Endothelial cell of umbilical vein (primary cell): Measurements from ENCODE around the gene PRKG1. TPM values are rescaled to one million over a fixed set of nuclear protein-coding genes. Genes with fewer than 3 reads are reported as not detected.

Experiments
- BruUV-seq: library from RNA; stranded (reverse); fragments of 400-500 nt; replicated peaks from 2 replicates; lab custom pipeline; 2021; lab: Mats Ljungman, UMichigan
- CTCF ChIA-PET: fragments of 300-600, 350-600 bp; sonication (Branson Sonifier 250); formaldehyde crosslinking; loops from one replicate; lab custom pipeline; 2021; ENCODE audit warnings: antibody characterized with exemption, inconsistent platforms; lab: Charles Lee
- POLR2A ChIA-PET: fragments of 300-600, 350-600 bp; sonication (Branson Sonifier 250); formaldehyde crosslinking; loops from one replicate; lab custom pipeline; 2021; ENCODE audit warnings: antibody characterized with exemption, inconsistent platforms; lab: Charles Lee
- DNase-seq: peaks from one replicate; pipeline ENCODE4 v3.0.0-alpha.2; 2011; ENCODE audit warnings: low read depth, low spot score
- FAIRE-seq: peaks from 2 replicates; lab custom pipeline; 2011; peaks lifted over from hg19 to GRCh38; lab: Jason Lieb, UNC
- H2AFZ ChIP-seq: 2 replicates; pipeline ENCODE4 v1.6.0; 2012; ENCODE audit warnings: low read depth, low read length, control low read depth, inconsistent platforms
- H3K27ac ChIP-seq: 2 replicates; pipeline ENCODE4 v1.5.1; 2011; ENCODE audit warnings: low read depth, mild to moderate bottlenecking, control low read depth, low read length, moderate library complexity; ENCODE audit not compliant: insufficient read depth
- H3K27me3 ChIP-seq, 2 experiments: 2 replicates each; pipeline versions ENCODE4 v1.6.0 to v1.6.1; 2011; ENCODE audit warnings: low read length in 2 of 2, mixed read lengths in 1 of 2; ENCODE audit not compliant: control insufficient read depth in 2 of 2, insufficient read depth in 2 of 2
- H3K36me3 ChIP-seq, 2 experiments: 2 replicates in 1 of 2; 3 replicates in 1 of 2; pipeline ENCODE4 v1.5.1; 2011; ENCODE audit warnings: low read length in 2 of 2, mild to moderate bottlenecking in 1 of 2, moderate library complexity in 1 of 2; ENCODE audit not compliant: control insufficient read depth in 2 of 2, insufficient read depth in 2 of 2; ENCODE audit errors: extremely low read depth in 1 of 2
- H3K4me1 ChIP-seq: 3 replicates; pipeline ENCODE4 v1.5.1; 2011; ENCODE audit warnings: mild to moderate bottlenecking, low read length; ENCODE audit not compliant: control insufficient read depth, insufficient read depth; ENCODE audit errors: extremely low read depth
- H3K4me2 ChIP-seq: 2 replicates; pipeline ENCODE4 v1.6.1; 2011; ENCODE audit warnings: low read length, control low read depth, mixed read lengths; ENCODE audit not compliant: insufficient read depth
- H3K4me3 ChIP-seq, 3 experiments: fragments of 200-600 bp in 1 of 3; sonication (generic), shearing (Covaris generic) in 1 of 3; replicated peaks in 1 of 3; 2 replicates each; pipeline ENCODE4 v1.5.1; 2011 to 2016; ENCODE audit warnings: control low read depth in 3 of 3, low read length in 3 of 3, mild to moderate bottlenecking in 2 of 3, inconsistent platforms in 1 of 3, low read depth in 1 of 3, moderate library complexity in 1 of 3; ENCODE audit not compliant: insufficient read depth in 1 of 3
- H3K79me2 ChIP-seq: 2 replicates; pipeline ENCODE4 v1.6.0; 2012; ENCODE audit warnings: low read length, inconsistent platforms; ENCODE audit not compliant: control insufficient read depth, insufficient read depth
- H3K9ac ChIP-seq: replicated peaks from 2 replicates; pipeline ENCODE3; 2011; ENCODE audit warnings: low read length, control low read depth; ENCODE audit not compliant: insufficient read depth; ENCODE audit errors: extremely low read depth
- H3K9me1 ChIP-seq: replicated peaks from 3 replicates; pipeline ENCODE4 v1.6.0; 2011; ENCODE audit warnings: mild to moderate bottlenecking, low read length; ENCODE audit not compliant: control insufficient read depth, insufficient read depth; ENCODE audit errors: extremely low read depth
- H3K9me3 ChIP-seq: replicated peaks from 2 replicates; pipeline ENCODE4 v1.5.1; 2012; ENCODE audit warnings: low read length, inconsistent platforms; ENCODE audit not compliant: control insufficient read depth, insufficient read depth
- H4K20me1 ChIP-seq: replicated peaks from 2 replicates; pipeline ENCODE3; 2011; ENCODE audit warnings: mild to moderate bottlenecking, low read length; ENCODE audit not compliant: control insufficient read depth, insufficient read depth; ENCODE audit errors: extremely low read depth
- EZH2 ChIP-seq: IDR thresholded peaks from 2 replicates; pipeline ENCODE4 v1.6.1; 2012; ENCODE audit warnings: borderline replicate concordance, low read depth, mild to moderate bottlenecking, moderate library complexity, low read length, inconsistent platforms; ENCODE audit not compliant: severe bottlenecking
- FOS ChIP-seq: IDR thresholded peaks from 2 replicates; pipeline ENCODE4 v1.6.1; 2011; ENCODE audit warnings: mild to moderate bottlenecking, low read length, moderate library complexity, borderline replicate concordance; ENCODE audit not compliant: insufficient read depth
- GATA2 ChIP-seq: IDR thresholded peaks from 2 replicates; pipeline ENCODE4 v1.7.0; 2011; ENCODE audit warnings: low read depth, mild to moderate bottlenecking, moderate library complexity, mixed read lengths, low read length; ENCODE audit not compliant: insufficient read length, insufficient read depth
- JUN ChIP-seq: IDR thresholded peaks from 2 replicates; pipeline ENCODE4 v1.6.1; 2011; ENCODE audit warnings: borderline replicate concordance, low read depth; ENCODE audit not compliant: insufficient read length, insufficient read depth
- MYC ChIP-seq: IDR thresholded peaks from one replicate; pipeline ENCODE4 v1.6.1; 2011; ENCODE audit warnings: mild to moderate bottlenecking, low read depth, low read length
- POLR2A ChIP-seq: IDR thresholded peaks from 2 replicates; pipeline ENCODE4 v1.6.1; 2012; ENCODE audit warnings: low read depth, mild to moderate bottlenecking, control low read depth, low read length
- POLR2AphosphoS5 ChIP-seq: IDR thresholded peaks from 2 replicates; pipeline ENCODE4 v1.6.1; 2012; ENCODE audit warnings: low read depth, mild to moderate bottlenecking, control low read depth, low read length, moderate library complexity; ENCODE audit not compliant: insufficient read depth
- dilution Hi-C: fragments of 300-500 bp; cut with MboI; formaldehyde crosslinking; loops from one replicate; pipeline ENCODE4 v1.15.0; 2019; ENCODE audit warnings: low sequenced_read_pairs; ENCODE audit not compliant: extremely low pct_ligation_motif_present
- intact Hi-C: fragments of 100-400 bp; cut with micrococcal nuclease; formaldehyde crosslinking; loops from one replicate; pipeline ENCODE4 v1.10.0; 2022
- polyA plus RNA-seq, 4 experiments: library from polyadenylated mRNA; depleted of rRNA in 3 of 4; stranded (reverse) in 3 of 4; unstranded in 1 of 4; fragments of >200 nt; gene quantifications; 2 replicates each; pipeline versions ENCODE4 v1.2.1 to v1.2.3, GENCODE V29; 2011 to 2012; ENCODE audit warnings: missing spikeins in 1 of 4
- total RNA-seq: library from RNA; stranded (reverse); gene quantifications from 2 replicates; pipeline ENCODE4 v1.2.3, GENCODE V29; 2021
- TF ChIP-seq, protein P1 (sequence below): IDR thresholded peaks from 2 replicates; pipeline ENCODE4 v1.6.1; 2011; ENCODE audit not compliant: insufficient read depth, insufficient read length
- TF ChIP-seq, protein P2 (sequence below), 2 donors: IDR thresholded peaks; 1 replicate in 1 of 2; 2 replicates in 1 of 2; pipeline ENCODE4 v1.5.1; 2011; ENCODE audit warnings: low read length in 2 of 2, mild to moderate bottlenecking in 2 of 2, moderate library complexity in 2 of 2, control low read depth in 1 of 2, inconsistent platforms in 1 of 2, low read depth in 1 of 2; ENCODE audit not compliant: insufficient read depth in 1 of 2; ENCODE audit errors: extremely low read depth in 1 of 2

The PRKG1 gene
- total and polyA plus RNA-seq, 2 donors (not counting 3 experiments of a cell fraction or from before 2014, with no cell fraction given) = 0.01 to 0.18 TPM

- TF ChIP-seq POLR2AphosphoS5 (no peak), EZH2 (no peak), GATA2 (no peak), JUN (no peak), MYC (no peak), POLR2A (no peak), FOS (no peak)
- TF ChIP-seq, protein P1, sequence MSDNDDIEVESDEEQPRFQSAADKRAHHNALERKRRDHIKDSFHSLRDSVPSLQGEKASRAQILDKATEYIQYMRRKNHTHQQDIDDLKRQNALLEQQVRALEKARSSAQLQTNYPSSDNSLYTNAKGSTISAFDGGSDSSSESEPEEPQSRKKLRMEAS = no peak
- TF ChIP-seq, protein P2, sequence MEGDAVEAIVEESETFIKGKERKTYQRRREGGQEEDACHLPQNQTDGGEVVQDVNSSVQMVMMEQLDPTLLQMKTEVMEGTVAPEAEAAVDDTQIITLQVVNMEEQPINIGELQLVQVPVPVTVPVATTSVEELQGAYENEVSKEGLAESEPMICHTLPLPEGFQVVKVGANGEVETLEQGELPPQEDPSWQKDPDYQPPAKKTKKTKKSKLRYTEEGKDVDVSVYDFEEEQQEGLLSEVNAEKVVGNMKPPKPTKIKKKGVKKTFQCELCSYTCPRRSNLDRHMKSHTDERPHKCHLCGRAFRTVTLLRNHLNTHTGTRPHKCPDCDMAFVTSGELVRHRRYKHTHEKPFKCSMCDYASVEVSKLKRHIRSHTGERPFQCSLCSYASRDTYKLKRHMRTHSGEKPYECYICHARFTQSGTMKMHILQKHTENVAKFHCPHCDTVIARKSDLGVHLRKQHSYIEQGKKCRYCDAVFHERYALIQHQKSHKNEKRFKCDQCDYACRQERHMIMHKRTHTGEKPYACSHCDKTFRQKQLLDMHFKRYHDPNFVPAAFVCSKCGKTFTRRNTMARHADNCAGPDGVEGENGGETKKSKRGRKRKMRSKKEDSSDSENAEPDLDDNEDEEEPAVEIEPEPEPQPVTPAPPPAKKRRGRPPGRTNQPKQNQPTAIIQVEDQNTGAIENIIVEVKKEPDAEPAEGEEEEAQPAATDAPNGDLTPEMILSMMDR (IDR thresholded peaks at IDR 0.05; ENCODE audit: extremely low read depth in 1 of 2, insufficient read depth in 1 of 2, low read depth in 1 of 2, low read length in 2 of 2) = no peak
- FAIRE-seq (no peak), DNase-seq (no peak)
- CTCF ChIA-PET = no interaction called here
- Histone ChIP-seq H3K9me1 (no peaks in the 10 kb centered on the region), H3K9ac (no peak overlapping the region), H3K79me2 (no peaks in the 10 kb centered on the region), H3K27ac (no peak overlapping the region), H3K36me3 (no peaks in the 10 kb centered on the region), H3K9me3 (no peaks in the 10 kb centered on the region), H3K4me1 (no peaks in the 10 kb centered on the region), H4K20me1 (no peaks in the 10 kb centered on the region), H3K4me2 (no peak overlapping the region), H3K27me3 (no peaks in the 10 kb centered on the region), H3K4me3 (no peak overlapping the region), H2AFZ (no peak overlapping the region)
- dilution Hi-C loops (no loop called here), intact Hi-C loops (no loop called here)
- POLR2A ChIA-PET = no interaction called here
- BruUV-seq = no TSS peak
Measured at GRCh38 chr10:52106011-52106410, 1031.7 kb downstream of the PRKG1 start.
